Hepatic stellate cell (primary cell): ENCODE data around the gene DNAI1.
"Not testable (repeated sequence)": the region's sequence is repeated elsewhere in the genome, so short reads cannot be mapped to it uniquely, and the experiment has no call there.

Experiments
- DNase-seq: peaks from one replicate; pipeline ENCODE4 v3.0.0; 2011; ENCODE audit warnings: low spot score

DNAI1 gene

DNA sequence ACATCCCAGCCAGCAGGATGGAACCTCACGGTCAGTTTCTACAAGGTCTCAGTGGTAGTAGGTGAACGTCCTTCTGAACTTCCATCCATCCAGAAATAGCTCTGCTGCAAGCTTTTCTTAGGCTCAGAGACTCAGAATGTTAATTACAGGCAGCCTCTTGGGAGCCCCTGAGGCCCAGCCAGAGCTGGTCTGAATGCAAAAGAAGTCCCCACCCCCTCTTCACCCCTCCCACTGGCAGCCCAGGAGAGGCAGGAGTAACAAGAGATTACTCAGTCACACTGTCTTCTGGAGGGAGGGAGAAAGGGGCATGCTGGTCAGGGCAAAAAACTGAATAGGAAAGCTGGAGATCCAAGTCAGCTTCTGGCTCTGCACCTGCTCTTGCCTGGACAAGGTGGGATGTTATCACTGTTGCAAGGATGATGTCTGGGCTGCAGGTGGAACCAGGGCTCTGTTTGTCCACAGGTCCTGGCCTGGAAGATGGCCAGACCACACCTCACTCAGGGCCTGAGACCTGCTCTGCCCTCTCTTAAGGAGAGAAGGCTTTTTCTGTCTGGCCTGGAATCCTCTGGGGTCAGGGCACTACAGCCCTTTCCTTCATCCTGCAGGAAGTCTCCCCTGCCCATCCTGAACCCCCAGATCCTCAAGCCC, 55.1 kb downstream of the DNAI1 start:
- no peak for DNase-seq

GRCh38 chr9:34514401-34514800, 55.8 kb downstream of the DNAI1 start:
- no peak for DNase-seq

- DNase-seq: no peak
Measured at GRCh38 chr9:34514816-34515215, 56.2 kb downstream of the DNAI1 start.

GRCh38 chr9:34515959-34516358, 57.4 kb downstream of the DNAI1 start:
- DNase-seq: no peak

DNA sequence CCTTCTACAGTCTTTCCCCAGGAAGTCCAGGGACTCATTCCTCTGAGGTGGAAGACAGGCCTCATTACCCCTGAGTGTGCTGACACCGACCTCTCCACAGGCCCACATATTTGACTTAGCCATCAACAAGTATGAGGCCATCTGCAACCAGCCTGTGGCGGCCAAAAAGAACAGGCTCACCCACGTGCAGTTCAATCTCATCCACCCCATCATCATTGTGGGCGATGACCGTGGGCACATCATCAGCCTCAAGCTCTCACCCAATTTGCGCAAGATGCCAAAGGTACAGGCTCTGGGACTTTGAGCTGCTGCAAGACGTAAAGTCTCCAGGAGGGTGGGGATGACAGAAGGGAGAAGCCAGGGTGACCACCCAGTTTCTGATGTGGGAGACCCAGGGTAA, 58.6 kb downstream of the DNAI1 start:
- no peak for DNase-seq

DNA sequence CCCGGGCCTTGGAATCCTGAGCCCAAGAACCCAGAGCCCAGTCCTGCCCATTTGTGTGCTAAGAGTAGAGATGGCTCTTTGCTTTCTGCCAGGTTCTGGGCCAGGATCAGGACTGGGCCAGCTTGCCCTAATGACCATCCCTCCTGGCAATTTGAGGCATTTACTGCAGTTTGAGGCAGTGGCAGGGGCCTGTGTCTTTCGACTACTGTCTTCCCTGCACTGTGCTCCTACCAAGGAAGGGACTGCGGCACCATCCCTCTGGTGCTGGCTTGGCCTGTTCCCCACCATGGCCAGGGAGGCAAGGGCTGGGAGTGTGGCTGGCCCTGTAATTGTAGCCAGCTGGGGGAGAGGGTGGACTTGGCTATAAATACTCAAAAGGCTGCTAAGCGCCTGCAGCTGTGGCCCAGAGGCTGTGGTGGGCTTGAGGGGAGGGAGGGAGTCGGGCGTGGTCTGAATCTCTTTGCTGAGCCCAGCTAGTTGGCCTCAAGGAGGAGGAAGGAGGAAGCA, 59.6 kb downstream of the DNAI1 start:
- no peak for DNase-seq

DNA sequence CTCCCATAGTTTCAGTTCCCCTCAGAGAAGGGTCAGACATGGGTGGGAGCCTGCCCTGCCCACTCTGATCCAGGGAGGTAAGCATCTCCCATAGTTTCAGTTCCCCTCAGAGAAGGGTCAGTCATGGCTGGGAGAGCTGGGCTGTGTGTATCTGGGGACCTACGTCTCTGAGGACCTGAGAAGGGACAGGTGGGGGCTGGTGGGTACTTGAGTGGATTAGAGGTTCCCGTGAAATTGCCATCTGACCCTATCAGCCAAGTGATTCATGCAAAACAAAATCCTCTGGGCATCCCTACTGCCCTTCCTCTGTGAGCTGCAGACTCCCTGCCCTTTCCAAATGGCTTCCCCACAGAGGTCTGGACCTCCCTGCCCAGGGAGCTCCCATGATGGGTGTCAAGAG, 60.3 kb downstream of the DNAI1 start:
- no peak for DNase-seq

- no peak for DNase-seq
Measured at GRCh38 chr9:34519321-34520020, 60.9 kb downstream of the DNAI1 start.

DNA sequence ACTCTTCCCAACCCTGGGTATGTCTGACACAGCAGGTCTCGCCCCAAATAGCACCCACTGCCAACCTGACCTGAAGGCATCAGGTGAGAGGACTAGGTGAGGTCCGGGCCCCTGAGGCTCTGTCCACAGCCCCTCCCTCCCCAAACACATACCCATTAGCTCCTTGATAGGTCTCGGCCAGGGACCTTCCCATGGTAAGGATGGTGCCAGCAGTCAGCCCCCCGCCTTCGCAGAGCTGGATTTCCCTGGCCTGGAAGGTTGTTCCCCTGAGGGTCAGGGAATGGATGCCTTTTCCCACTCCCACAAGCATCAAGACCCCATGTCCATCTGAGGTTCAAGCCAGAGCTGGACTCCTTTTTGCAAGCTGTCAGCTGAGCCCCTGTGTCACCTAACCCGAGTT, 61.5 kb downstream of the DNAI1 start:
- DNase-seq: no peak

DNA sequence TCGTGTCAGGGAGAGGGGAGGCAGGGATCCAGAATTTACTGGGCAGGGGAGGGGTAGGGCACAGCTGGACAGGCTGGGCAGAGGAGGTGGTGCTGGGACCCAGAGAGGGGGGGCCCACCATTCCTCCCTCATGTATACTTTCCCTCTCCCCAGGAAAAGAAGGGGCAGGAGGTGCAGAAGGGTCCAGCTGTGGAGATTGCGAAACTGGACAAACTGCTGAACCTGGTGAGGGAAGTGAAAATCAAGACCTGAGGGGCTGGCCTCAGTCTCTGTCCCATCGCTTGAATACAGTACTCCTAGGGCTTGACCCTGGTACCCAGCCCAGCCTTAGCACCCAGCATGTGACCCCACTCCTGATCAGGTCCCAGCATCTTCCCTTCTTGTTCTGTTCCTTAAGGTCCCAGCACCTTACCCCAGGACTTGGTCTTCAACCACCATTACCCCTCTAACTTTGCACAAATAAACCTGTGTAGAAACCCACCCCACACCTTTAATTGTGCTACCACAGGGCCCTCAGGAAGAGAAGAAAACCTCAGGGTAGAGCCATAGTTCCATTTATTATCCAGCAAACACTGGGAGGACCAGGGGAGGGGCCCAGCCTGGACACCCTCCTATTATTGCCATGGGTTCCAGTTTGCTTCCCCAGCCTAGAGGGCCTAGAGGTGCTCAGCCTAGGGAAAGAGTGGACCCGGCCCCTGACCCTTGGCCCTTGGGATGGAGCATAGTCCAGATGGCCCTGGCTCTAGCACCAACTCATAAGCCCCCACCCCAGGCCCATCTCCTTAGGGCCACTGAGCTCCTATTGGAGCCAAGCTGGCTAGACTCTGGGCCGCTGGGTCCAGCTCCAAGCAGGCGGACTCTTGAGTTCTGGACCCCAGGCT, 62.1 kb downstream of the DNAI1 start:
- DNase-seq: no peak

- no peak for DNase-seq
Measured at GRCh38 chr9:34521406-34522045, 62.9 kb downstream of the DNAI1 start.

DNA sequence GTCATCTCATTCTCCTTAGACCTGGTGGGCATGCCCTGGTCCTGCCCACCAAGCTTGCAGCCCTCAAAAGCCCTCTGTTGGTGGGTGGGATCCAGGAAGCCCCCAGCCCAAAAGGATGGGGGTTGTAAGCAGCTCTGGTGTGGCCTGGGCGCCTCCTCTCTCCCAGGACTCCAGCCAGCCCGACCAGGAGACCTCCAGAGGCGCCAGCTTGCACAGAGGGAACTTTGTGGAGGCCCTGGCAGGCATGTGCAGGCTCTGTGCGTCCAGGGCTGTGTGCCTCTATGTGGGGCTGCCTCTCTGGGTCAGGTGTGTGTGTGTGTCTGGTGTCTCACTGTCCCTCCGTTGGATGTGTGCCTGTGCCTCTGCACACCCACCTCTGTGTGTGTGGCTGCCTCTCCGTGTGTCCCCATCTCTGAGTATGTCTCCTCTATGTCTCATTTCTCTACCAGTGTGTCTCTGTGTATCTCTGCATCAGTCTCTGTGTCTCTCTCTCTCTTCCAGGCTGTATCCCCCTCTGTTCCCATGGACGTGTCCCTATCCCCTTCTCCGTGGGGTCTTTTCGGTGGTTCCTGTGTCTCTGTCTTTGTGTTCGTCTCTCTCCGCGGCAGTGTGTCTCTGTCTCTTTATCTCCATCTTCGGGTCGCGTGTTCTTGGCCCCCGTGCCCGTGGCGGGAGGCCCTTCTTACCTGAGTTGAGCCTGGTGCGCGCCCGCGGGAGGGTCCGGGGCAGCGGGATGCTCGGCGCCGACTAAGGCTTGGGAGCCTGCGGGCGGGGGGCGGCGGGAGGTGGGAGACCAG, 63.7 kb downstream of the DNAI1 start:
- no peak for DNase-seq

GRCh38 chr9:34522971-34523797, 64.6 kb downstream of the DNAI1 start, which contains the start of gene ENHO:
Gene ENHO (minus strand): TSS chr9:34522990. CDS start chr9:34521695, 1,295 bp downstream.
- peak; percentile 94 for DNase-seq

GRCh38 chr9:34524349-34524748, 65.7 kb downstream of the DNAI1 start:
- DNase-seq: no peak

- DNase-seq: no peak
Measured at GRCh38 chr9:34526026-34526425, 67.4 kb downstream of the DNAI1 start.

DNA sequence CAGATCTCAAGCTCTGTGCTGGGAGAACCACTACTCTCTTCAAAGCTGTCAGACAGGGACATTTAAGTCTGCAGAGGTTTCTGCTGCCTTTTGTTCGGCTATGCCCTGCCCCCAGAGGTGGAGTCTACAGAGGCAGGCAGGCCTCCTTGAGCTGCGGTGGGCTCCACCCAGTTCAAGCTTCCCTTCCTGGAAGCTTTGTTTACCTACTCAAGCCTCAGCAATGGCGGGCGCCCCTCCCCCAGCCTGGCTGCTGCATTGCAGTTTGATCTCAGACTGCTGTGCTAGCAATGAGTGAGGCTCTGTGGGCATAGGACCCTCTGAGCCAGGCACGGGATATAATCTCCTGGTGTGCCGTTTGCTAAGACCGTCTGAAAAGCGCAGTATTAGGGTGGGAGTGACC, 73.4 kb downstream of the DNAI1 start:
- DNase-seq: not testable (repeated sequence)

GRCh38 chr9:34536685-34537084, 78.1 kb downstream of the DNAI1 start:
- no peak for DNase-seq

GRCh38 chr9:34540827-34541226, 82.2 kb downstream of the DNAI1 start:
- DNase-seq: peak; percentile 58

DNA sequence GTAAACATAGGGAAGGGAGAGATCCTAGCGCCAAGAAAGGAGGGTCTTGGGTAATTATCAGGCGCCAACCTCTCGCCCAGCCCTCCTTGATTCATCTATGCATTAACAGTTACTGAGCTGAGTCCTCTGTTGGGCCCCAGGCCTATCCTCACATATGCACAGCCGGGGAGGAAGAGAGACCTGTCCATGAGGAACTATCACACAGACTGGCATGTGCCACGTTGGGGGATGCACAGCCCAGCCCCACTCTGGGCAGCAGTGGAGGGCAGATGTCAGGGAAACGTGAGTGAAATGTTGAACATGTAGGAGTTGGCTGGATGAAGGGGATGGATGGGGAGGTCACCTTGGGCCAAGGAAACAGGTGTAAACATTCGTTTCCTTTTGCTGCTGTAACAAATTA, 82.9 kb downstream of the DNAI1 start:
- no peak for DNase-seq

DNA sequence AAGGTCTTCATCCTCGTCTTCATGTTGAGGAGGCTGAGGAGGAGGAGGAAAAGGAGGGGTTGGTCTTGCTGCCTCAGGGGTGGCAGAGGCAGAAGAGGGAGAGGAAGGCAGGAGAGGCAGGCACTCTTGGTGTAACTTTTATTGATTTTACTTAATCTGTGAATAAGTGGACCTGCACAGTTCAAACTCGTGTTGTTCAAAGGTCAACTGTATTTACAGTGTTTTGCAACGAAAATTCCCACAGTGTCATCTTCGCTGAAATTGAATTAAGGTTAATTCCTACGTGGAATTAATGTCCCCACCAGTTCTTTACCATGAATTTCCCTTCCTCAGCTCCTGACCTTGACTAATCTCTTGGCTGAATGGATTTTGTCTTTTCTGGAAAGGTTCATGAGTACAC, 85.4 kb downstream of the DNAI1 start:
- no peak for DNase-seq
